Pancreas (tissue), 10 donors: ENCODE data around the gene CNTN5. TPM values are rescaled to one million over a fixed set of nuclear protein-coding genes. Genes with fewer than 3 reads are reported as not detected.

Source experiments
- ATAC-seq, 4 donors: fragments of 200-7000 bp; cut with Tn5 transposase; one replicate each; pipeline versions ENCODE4 v1.8.0 to v1.9.1; 2020; ENCODE audit warnings: mild to moderate bottlenecking in 4 of 4, moderate library complexity in 4 of 4
- DNase-seq, 6 donors: peaks; one replicate each; pipeline ENCODE4 v3.0.0-alpha.2; 2020
- FAIRE-seq: peaks from 2 replicates; lab custom pipeline; 2012; peaks lifted over from hg19 to GRCh38; lab: Jason Lieb, UNC
- H3K27ac ChIP-seq, 4 donors: fragments of 200-600 bp; sonication (generic); 1 replicate in 3 of 4; 2 replicates in 1 of 4; pipeline versions ENCODE4 v1.5.0 to v1.8.0; 2020
- H3K27me3 ChIP-seq, 4 donors: fragments of 200-600 bp; one replicate each; pipeline ENCODE4 v1.8.0; 2021
- H3K36me3 ChIP-seq, 3 donors: fragments of 200-600 bp; sonication (generic) in 1 of 3; one replicate each; pipeline versions ENCODE4 v1.5.0 to v1.8.0; 2020 to 2021
- H3K4me1 ChIP-seq, 3 donors: fragments of 200-600 bp; one replicate each; pipeline ENCODE4 v1.8.0; 2021
- H3K4me3 ChIP-seq, 4 donors: fragments of 200-600 bp; sonication (generic) in 2 of 4; one replicate each; pipeline versions ENCODE4 v1.5.0 to v1.8.0; 2020 to 2021
- H3K9me3 ChIP-seq, 4 donors: fragments of 200-600 bp; one replicate each; pipeline ENCODE4 v1.8.0; 2021
- CTCF ChIP-seq, 4 donors: fragments of 200-600 bp; sonication (generic) in 3 of 4; IDR thresholded peaks; one replicate each; pipeline versions ENCODE4 v1.5.0 to v1.8.0; 2021; ENCODE audit warnings: antibody characterized with exemption in 4 of 4
- WGBS, 2 donors: extraction: QIAGEN DNeasy Blood & Tissue Kit; methylation state at CpG; one replicate each; pipeline ENCODE4 v1.1.7; 2013; 5-methylcytosine and 5-hydroxymethylcytosine counted together
- intact Hi-C, 3 donors: fragments of 100-400 bp; cut with DNase I; formaldehyde crosslinking; loops; one replicate each; pipeline versions ENCODE4 v1.11.1 to v1.14.2; 2022
- polyA plus RNA-seq, 2 donors: library from polyadenylated mRNA; stranded (reverse); fragments of 200-250 nt; gene quantifications; one replicate each; pipeline ENCODE4 v1.2.3, GENCODE V29; 2013
- total RNA-seq, 6 donors: library from RNA; stranded (reverse); fragmentation: NEBNext Ultra II Directional in 4 of 6; extraction: Animal tissue kit (Norgen Biotek cat#: 25700) in 4 of 6; gene quantifications; one replicate each; pipeline versions ENCODE4 v1.2.1 to v1.2.4, GENCODE V29; 2021 to 2023
- donor health status: healthy with polysubstance abuse.
- donor health status: DM: no; HTN: no; CAD: no; lungs with moderate emphysema.
- donor health status: DM: no; HTN: no; CAD: no.
- donor health status: control.
- donor health status: control.
- donor health status: Bipolar disorder and iron deficiency.
- donor health status: DM: yes; HTN: yes; CAD: no.
- donor health status: DM: no; HTN: no; CAD: no.
- donor health status: DM: no; HTN: no; CAD: no.
- donor health status: DM: yes; HTN: yes; CAD: no.

Gene CNTN5
- total and polyA plus RNA-seq, 8 donors: 0.11 to 1.2 (median 0.58) TPM

- 33 to 46% methylated on average over 1 of the region's 1 CpG for WGBS, 2 donors
- H3K27me3 ChIP-seq: no peaks in the 10 kb centered on the region
- DNase-seq (no peak), FAIRE-seq (no peak), ATAC-seq (no peak)
- no peak for TF ChIP-seq CTCF (IDR thresholded peaks at IDR 0.05)
- H3K36me3 ChIP-seq: no peaks in the 10 kb centered on the region
- intact Hi-C loops: no loop called here
- H3K9me3 ChIP-seq: no peaks in the 10 kb centered on the region
- no peak overlapping the region for H3K4me3 ChIP-seq
- no peaks in the 10 kb centered on the region for H3K4me1 ChIP-seq
- H3K27ac ChIP-seq: no peak overlapping the region
These were observed 572.4 kb downstream of the CNTN5 start for GRCh38 chr11:99593197-99593596.

- intact Hi-C loops: no loop called here
- H3K9me3 ChIP-seq: no peaks in the 10 kb centered on the region
- no peaks in the 10 kb centered on the region for H3K4me1 ChIP-seq
- H3K27me3 ChIP-seq: no peaks in the 10 kb centered on the region
- no peaks in the 10 kb centered on the region for H3K36me3 ChIP-seq
- DNase-seq: no peak
- TF ChIP-seq CTCF (IDR thresholded peaks at IDR 0.05): no peak
- whole genome bisulfite sequencing, 2 donors: 26 to 43% methylated on average over 1 of the region's 1 CpG
- H3K4me3 ChIP-seq: no peak overlapping the region
- FAIRE-seq: no peak
- no peak overlapping the region for H3K27ac ChIP-seq
- ATAC-seq: no peak
These were observed 580.4 kb downstream of the CNTN5 start for GRCh38 chr11:99601179-99601578.

- Histone ChIP-seq H3K4me1 (no peaks in the 10 kb centered on the region), H3K36me3 (no peaks in the 10 kb centered on the region), H3K27ac (no peak overlapping the region), H3K27me3 (no peaks in the 10 kb centered on the region), H3K4me3 (no peak overlapping the region), H3K9me3 (no peaks in the 10 kb centered on the region)
- no peak for TF ChIP-seq CTCF (IDR thresholded peaks at IDR 0.05)
- DNase-seq: no peak
- intact Hi-C loops: no loop called here
- whole genome bisulfite sequencing, 2 donors: 52 to 62% methylated on average over 3 of the region's 3 CpGs
- no peak for ATAC-seq
- FAIRE-seq: no peak
These were observed 593.6 kb downstream of the CNTN5 start for GRCh38 chr11:99614352-99614751.

GRCh38 chr11:99630629-99631028, 609.9 kb downstream of the CNTN5 start:
- intact Hi-C loops: no loop called here
- Histone ChIP-seq H3K9me3 (no peaks in the 10 kb centered on the region), H3K36me3 (no peaks in the 10 kb centered on the region), H3K27me3 (no peaks in the 10 kb centered on the region), H3K4me1 (no peaks in the 10 kb centered on the region), H3K27ac (no peak overlapping the region), H3K4me3 (no peak overlapping the region)
- DNase-seq (no peak), FAIRE-seq (no peak), ATAC-seq (no peak)
- no peak for TF ChIP-seq CTCF (IDR thresholded peaks at IDR 0.05)
- 37 to 52% methylated on average over 5 of the region's 5 CpGs for whole genome bisulfite sequencing, 2 donors

GRCh38 chr11:99631618-99632017, 610.9 kb downstream of the CNTN5 start:
- no peak for TF ChIP-seq CTCF (IDR thresholded peaks at IDR 0.05)
- 54 to 63% methylated on average over 1 of the region's 1 CpG for whole genome bisulfite sequencing, 2 donors
- H3K27ac ChIP-seq: no peak overlapping the region
- no peaks in the 10 kb centered on the region for H3K27me3 ChIP-seq
- intact Hi-C loops: no loop called here
- ATAC-seq (no peak), FAIRE-seq (no peak), DNase-seq (no peak)
- no peak overlapping the region for H3K4me3 ChIP-seq
- H3K9me3 ChIP-seq: no peaks in the 10 kb centered on the region
- H3K36me3 ChIP-seq: no peaks in the 10 kb centered on the region
- no peaks in the 10 kb centered on the region for H3K4me1 ChIP-seq
